Measurements from ENCODE around the gene SETD3.
"Not testable (repeated sequence)": the region's sequence is repeated elsewhere in the genome, so short reads cannot be mapped to it uniquely, and the experiment has no call there.

SETD3 gene

DNA sequence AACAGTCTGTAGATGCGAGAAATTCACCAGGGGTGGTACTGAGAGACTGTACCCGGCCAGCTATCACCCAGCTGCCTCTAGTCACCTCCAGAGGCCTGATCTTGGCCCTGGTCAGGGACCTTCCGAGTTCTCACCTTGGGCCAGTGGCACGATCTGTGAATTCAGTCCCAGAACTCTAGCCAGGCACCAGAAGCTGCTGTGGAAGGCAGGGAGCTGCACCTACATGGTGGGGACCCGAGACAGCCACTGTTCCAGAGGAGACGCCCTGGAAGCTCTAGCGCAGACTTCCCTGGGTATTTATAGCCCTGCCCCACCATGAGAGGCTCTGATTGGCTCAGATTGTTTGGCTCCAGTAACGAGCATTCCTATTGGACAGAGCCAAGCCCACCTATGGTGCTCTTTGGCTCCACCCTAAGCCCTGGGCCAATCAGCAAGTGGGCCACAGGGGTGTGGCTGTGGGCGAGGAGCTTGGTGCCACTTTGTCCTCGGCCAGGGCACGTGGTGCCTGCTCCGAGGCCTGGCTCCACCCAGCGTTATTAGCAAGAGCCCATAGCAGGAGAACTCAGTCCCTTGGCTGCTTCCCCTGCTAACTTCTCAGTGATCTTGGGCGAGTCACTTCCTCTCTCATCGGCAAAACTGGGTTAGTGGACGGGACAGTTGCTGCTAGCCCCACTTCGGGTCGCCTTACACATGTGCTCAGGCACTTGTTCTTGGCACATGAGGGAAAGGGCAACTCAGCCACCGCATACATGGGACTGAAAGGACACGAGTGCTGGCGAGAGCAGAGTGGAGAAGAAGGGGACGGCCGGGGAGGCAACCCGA, 119.7 kb downstream of the SETD3 start:
- no peak for DNase-seq (ENCODE audit: low read depth)

GRCh38 chr14:99359906-99360305, 120.8 kb downstream of the SETD3 start:
- DNase-seq (ENCODE audit: low read depth) = no peak

DNA sequence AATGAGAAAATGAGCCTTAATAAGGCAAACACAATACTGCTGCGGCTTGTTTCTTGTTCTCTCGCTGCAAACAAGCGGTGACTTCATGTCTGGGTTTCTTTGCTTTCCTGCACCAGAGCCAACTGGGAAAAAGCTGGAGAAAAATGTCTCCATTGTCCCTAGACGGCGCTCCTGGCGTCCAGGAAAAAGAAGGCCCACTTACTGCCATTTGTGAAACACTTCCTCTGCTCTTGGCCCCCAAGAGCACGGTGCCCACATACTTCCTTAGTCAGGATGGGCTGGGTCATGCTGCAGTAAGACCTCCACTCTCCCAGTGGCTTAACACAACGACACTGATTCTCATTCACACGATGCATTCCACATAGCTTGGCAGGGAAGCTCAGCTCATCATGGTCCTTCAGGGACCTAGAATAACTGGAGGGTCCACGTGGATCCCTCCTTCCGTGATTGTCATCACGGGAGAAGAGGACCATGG, 122.7 kb downstream of the SETD3 start:
- no peak for DNase-seq (ENCODE audit: low read depth)

GRCh38 chr14:99357151-99357915, 123.3 kb downstream of the SETD3 start:
- no peak for DNase-seq (ENCODE audit: low read depth)

- no peak for DNase-seq (ENCODE audit: low read depth)
Measured at GRCh38 chr14:99356031-99356608, 124.5 kb downstream of the SETD3 start.

GRCh38 chr14:99354166-99354875, 126.3 kb downstream of the SETD3 start:
- no peak for DNase-seq (ENCODE audit: low read depth)

GRCh38 chr14:99352688-99353280, 127.9 kb downstream of the SETD3 start:
- no peak for DNase-seq (ENCODE audit: low read depth)

- no peak for DNase-seq (ENCODE audit: low read depth)
Measured at GRCh38 chr14:99351166-99352007, 129.3 kb downstream of the SETD3 start.

DNA sequence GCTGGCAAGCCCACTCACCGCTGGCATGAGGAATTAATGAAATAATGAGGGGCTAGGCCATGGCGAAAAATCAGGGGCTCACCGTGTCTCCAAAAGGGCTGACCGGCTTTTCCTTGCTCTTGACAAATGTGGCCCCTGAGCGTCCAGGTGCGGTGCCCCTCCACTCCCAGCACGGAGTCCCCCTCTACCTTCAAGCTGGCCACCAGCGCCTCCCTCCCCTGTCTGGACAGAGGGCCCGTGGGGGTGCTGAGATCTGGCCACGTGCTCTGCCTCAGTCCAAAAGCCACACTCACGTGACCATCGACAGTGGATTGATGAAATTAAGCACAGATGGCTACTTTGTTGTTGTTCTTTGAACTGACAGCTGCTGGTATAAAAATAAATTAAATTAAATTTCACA, 129.9 kb downstream of the SETD3 start:
- no peak for DNase-seq (ENCODE audit: low read depth)

GRCh38 chr14:99349721-99350495, 130.8 kb downstream of the SETD3 start:
- no peak for DNase-seq (ENCODE audit: low read depth)

DNA sequence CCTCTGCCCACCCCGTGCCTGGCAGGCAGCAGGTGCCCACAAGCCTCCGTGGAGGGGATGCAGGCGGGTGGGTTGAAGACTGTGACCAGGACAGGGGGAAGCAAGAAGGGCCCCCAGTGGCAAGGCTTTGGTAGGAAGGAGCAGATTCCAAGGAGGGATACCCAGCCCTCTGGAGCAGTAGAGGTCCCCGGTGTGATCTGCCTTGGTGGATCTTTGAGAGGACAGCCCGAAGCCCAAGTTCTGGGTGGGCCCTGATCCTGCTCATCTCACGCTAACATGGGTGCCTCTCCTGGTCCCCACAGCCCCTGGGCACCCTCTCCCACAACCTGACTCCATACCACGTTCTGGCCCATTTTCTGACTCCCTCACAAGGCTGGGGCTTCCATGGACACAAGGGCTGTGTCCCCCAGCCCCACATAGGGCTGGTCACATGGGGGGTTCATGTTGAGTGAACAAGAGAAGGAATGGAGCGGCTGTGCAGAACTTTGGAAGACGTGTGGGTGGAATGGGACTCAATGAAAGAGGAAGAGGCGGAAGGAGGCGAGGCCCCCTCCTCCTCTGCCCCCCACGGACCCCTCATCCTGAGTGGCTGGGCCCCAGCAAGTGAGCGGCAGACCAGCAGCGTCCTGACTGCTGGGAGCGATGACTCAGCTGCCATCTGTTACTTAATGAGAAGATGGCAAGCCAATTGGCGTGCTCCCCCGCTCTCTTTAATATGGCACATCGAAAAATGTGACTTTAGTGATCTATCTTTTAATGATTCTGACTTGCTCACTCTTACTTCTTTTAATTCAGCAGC, 131.6 kb downstream of the SETD3 start:
- no peak for DNase-seq (ENCODE audit: low read depth)

DNA sequence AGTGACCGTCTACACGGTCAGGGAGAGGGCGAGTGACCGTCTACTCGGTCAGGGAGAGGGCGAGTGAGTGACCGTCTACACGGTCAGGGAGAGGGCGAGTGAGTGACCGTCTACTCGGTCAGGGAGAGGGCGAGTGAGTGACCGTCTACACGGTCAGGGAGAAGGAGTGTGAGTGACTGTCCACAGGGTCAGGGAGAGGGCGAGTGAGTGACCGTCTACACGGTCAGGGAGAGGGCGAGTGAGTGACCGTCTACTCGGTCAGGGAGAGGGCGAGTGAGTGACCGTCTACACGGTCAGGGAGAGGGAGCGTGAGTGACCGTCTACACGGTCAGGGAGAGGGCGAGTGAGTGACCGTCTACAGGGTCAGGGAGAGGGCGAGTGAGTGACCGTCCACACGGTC, 132.4 kb downstream of the SETD3 start:
- DNase-seq (ENCODE audit: low read depth) = not testable (repeated sequence)
